Activated T-cell treated with anti-CD3 and anti-CD28 coated beads, Interleukin-2, amount 50 U/mL, for 48 hours (primary cell): ENCODE data around the gene GRN.

Source experiments
- DNase-seq, 2 experiments: peaks; one replicate each; pipeline ENCODE4 v3.0.0-alpha.2; 2020

GRN gene

GRCh38 chr17:44385287-44386181, 40.4 kb downstream of the GRN start:
- peak; percentile 90 to 92 for DNase-seq

- no peak for DNase-seq
These were observed 41.1 kb downstream of the GRN start for GRCh38 chr17:44386182-44386525.

- no peak for DNase-seq
These were observed 42.7 kb downstream of the GRN start for GRCh38 chr17:44387804-44388203.

- DNase-seq: no peak
These were observed 44.2 kb downstream of the GRN start, which contains the start of gene ITGA2B for GRCh38 chr17:44389281-44389680. ITGA2B (minus strand) TSS chr17:44389649; CDS start chr17:44389473, 176 bp downstream.

GRCh38 chr17:44389723-44390202, 44.7 kb downstream of the GRN start:
- DNase-seq: no peak

- no peak for DNase-seq
These were observed 45.3 kb downstream of the GRN start for GRCh38 chr17:44390250-44390870.

- DNase-seq: peak in 1 of 2 experiments; percentile 12
These were observed 49.0 kb downstream of the GRN start for GRCh38 chr17:44394112-44394511.

GRCh38 chr17:44394833-44395232, 49.7 kb downstream of the GRN start:
- no peak for DNase-seq

GRCh38 chr17:44396946-44397345, 51.8 kb downstream of the GRN start:
- peak in 1 of 2 experiments; percentile 9 for DNase-seq

- DNase-seq: peak in 1 of 2 experiments; percentile 14
These were observed 52.7 kb downstream of the GRN start for GRCh38 chr17:44397479-44398440.

GRCh38 chr17:44398692-44399691, 53.9 kb downstream of the GRN start:
- DNase-seq: peak in 1 of 2 experiments; percentile 6

GRCh38 chr17:44400226-44400847, 55.2 kb downstream of the GRN start:
- no peak for DNase-seq
